OCI-LY1 (cell line): ENCODE measurements around the gene RREB1.

Experiments used
- EZH2 ChIP-seq: fragments of 200-600 bp; sonication (generic), shearing (Covaris generic); IDR thresholded peaks from 2 replicates; pipeline ENCODE4 v1.8.0; 2017; ENCODE audit warnings: borderline replicate concordance, mixed run types, mild to moderate bottlenecking, antibody characterized with exemption, low read length, moderate library complexity, mixed read lengths
- TF ChIP-seq, protein P1 (sequence below): fragments of 200-600 bp; sonication (generic), shearing (Covaris generic); IDR thresholded peaks from 2 replicates; pipeline ENCODE4 v1.5.1; 2017; ENCODE audit warnings: mild to moderate bottlenecking, antibody characterized with exemption, low read length, moderate library complexity, mixed read lengths

DNA sequence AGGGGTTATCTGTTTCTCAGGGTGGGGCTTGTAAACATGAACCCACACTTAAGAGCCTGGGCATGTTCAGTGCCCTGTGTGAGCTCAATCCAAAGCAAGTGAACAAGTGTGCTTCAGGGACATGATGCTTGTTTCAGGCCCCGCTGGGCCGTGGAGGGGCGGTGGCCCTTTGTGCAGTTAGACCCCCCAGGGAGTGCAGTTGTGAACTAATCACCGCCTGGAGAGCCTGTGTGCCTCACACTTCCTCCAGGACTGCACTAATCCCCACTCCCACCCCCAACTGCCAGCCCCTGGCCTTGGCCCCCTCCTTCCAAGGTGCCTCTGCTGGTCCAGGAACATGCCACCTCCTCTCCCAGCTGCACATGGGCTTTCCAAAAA is 58.1 kb downstream of the RREB1 start:
- TF ChIP-seq, protein P1, sequence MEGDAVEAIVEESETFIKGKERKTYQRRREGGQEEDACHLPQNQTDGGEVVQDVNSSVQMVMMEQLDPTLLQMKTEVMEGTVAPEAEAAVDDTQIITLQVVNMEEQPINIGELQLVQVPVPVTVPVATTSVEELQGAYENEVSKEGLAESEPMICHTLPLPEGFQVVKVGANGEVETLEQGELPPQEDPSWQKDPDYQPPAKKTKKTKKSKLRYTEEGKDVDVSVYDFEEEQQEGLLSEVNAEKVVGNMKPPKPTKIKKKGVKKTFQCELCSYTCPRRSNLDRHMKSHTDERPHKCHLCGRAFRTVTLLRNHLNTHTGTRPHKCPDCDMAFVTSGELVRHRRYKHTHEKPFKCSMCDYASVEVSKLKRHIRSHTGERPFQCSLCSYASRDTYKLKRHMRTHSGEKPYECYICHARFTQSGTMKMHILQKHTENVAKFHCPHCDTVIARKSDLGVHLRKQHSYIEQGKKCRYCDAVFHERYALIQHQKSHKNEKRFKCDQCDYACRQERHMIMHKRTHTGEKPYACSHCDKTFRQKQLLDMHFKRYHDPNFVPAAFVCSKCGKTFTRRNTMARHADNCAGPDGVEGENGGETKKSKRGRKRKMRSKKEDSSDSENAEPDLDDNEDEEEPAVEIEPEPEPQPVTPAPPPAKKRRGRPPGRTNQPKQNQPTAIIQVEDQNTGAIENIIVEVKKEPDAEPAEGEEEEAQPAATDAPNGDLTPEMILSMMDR: no peak
- TF ChIP-seq EZH2: no peak
